ENCODE results near the gene CUL7.
"Not testable (repeated sequence)": the region's sequence is repeated elsewhere in the genome, so short reads cannot be mapped to it uniquely, and the experiment has no call there.

Gene CUL7

DNA sequence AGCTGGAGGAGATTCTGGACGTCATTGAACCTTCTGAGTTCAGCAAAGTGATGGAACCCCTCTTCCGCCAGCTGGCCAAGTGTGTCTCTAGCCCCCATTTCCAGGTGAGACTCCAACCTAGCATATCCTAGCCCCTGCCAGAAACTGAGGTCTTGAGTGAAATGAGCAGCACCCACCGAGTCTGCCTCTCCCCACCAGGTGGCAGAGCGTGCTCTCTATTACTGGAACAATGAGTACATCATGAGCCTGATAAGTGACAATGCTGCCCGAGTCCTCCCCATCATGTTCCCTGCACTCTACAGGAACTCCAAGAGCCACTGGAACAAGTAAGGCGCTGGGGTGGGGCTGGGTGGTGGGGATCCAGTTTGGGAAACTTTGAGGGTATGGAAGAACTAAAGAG lies 44.5 kb downstream of the CUL7 start:
- peaks cover 49 to 61% of the 10 kb centered on the region in 2 donors for H3K36me3 ChIP-seq (ENCODE audit: control insufficient read depth in 2 of 2, insufficient read depth in 2 of 2, low read length in 2 of 2)

DNA sequence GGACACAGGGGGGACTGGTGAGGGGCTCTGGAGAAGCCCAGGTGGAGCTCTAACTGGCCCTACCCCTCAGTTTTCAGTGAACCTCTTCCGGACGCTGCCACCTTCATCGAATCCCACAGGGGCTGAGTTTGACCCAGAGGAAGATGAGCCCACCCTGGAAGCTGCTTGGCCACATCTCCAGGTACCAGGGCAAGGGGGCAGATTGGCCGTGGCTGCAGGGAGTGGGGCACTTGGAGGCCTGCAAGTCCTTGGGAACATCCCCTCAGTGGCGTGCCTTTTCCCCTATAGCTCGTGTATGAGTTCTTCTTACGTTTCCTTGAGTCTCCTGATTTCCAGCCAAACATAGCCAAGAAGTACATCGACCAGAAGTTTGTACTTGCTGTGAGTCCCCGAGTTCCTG lies 46.5 kb downstream of the CUL7 start:
- H3K27me3 ChIP-seq (ENCODE audit: control insufficient read depth in 2 of 2, insufficient read depth in 2 of 2, low read length in 2 of 2) = no peaks in the 10 kb centered on the region
- no peak overlapping the region for H3K4me3 ChIP-seq (ENCODE audit: low read length in 2 of 2)
- no peak overlapping the region for H3K27ac ChIP-seq (ENCODE audit: low read depth in 2 of 2, low read length in 2 of 2)
- peaks cover 49 to 61% of the 10 kb centered on the region in 2 donors for H3K36me3 ChIP-seq (ENCODE audit: control insufficient read depth in 2 of 2, insufficient read depth in 2 of 2, low read length in 2 of 2)
- peaks cover 0 to under 1% of the 10 kb centered on the region in 2 donors for H3K4me1 ChIP-seq (ENCODE audit: control insufficient read depth in 2 of 2, insufficient read depth in 2 of 2, low read length in 2 of 2)
- no peak overlapping the region for H3K9ac ChIP-seq (ENCODE audit: low read depth in 1 of 2, low read length in 2 of 2)
- H3K9me3 ChIP-seq (ENCODE audit: control insufficient read depth in 2 of 2, low read length in 2 of 2) = no peaks in the 10 kb centered on the region

More for the DNA sequence above, 44.5 kb downstream of the CUL7 start:
- Histone ChIP-seq H3K4me1 (ENCODE audit: control insufficient read depth in 2 of 2, insufficient read depth in 2 of 2, low read length in 2 of 2) (peaks cover 7 to 11% of the 10 kb centered on the region in 2 donors), H3K9me3 (ENCODE audit: control insufficient read depth in 2 of 2, low read length in 2 of 2) (no peaks in the 10 kb centered on the region), H3K27me3 (ENCODE audit: control insufficient read depth in 2 of 2, insufficient read depth in 2 of 2, low read length in 2 of 2) (no peaks in the 10 kb centered on the region), H3K27ac (ENCODE audit: low read depth in 2 of 2, low read length in 2 of 2) (no peak overlapping the region), H3K9ac (ENCODE audit: low read depth in 1 of 2, low read length in 2 of 2) (no peak overlapping the region), H3K4me3 (ENCODE audit: low read length in 2 of 2) (no peak overlapping the region)

DNA sequence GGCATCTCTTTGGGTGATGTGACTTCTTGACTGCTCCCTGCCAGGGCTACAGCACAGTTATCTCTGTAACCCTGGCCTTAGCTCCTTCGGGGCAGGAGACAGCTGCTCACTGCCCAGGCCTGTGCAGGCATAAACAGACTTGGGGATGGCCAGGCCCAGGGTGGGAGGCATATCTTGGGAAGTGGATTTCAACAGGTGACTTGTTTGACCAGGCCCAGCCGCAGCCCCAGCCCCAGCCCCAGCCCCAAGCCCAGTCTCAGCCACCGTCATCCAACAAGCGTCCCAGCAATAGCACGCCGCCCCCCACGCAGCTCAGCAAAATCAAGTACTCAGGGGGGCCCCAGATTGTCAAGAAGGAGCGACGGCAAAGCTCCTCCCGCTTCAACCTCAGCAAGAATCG lies 47.4 kb downstream of the CUL7 start:
- H3K9ac ChIP-seq (ENCODE audit: low read depth in 1 of 2, low read length in 2 of 2) = no peak overlapping the region
- peaks cover 43 to 53% of the 10 kb centered on the region in 2 donors for H3K36me3 ChIP-seq (ENCODE audit: control insufficient read depth in 2 of 2, insufficient read depth in 2 of 2, low read length in 2 of 2)
- H3K27me3 ChIP-seq (ENCODE audit: control insufficient read depth in 2 of 2, insufficient read depth in 2 of 2, low read length in 2 of 2) = no peaks in the 10 kb centered on the region

DNA sequence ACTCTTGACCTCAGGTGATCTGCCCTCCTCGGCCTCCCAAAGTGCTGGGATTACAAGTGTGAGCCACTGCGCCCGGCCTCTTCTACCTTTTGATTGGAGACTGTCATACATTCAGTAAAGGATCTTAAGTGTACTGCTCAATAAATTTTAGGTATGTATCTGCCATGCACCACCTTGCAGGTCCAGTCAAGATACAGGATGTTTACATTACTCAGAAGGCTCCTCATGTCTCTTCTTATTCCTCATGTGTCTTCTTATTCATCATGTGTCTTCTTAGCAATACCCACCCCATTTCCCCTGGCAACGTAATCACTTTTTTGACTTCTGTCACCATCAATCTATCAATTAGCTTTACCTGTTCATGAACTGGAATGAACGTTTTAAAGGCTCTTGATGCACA lies 47.8 kb downstream of the CUL7 start:
- Histone ChIP-seq H3K27me3 (ENCODE audit: control insufficient read depth in 2 of 2, insufficient read depth in 2 of 2, low read length in 2 of 2) (no peaks in the 10 kb centered on the region), H3K36me3 (ENCODE audit: control insufficient read depth in 2 of 2, insufficient read depth in 2 of 2, low read length in 2 of 2) (peaks cover 39 to 49% of the 10 kb centered on the region in 2 donors), H3K27ac (ENCODE audit: low read depth in 2 of 2, low read length in 2 of 2) (no peak overlapping the region), H3K4me3 (ENCODE audit: low read length in 2 of 2) (no peak overlapping the region), H3K9me3 (ENCODE audit: control insufficient read depth in 2 of 2, low read length in 2 of 2) (no peaks in the 10 kb centered on the region), H3K4me1 (ENCODE audit: control insufficient read depth in 2 of 2, insufficient read depth in 2 of 2, low read length in 2 of 2) (no peaks in the 10 kb centered on the region), H3K9ac (ENCODE audit: low read depth in 1 of 2, low read length in 2 of 2) (no peak overlapping the region)

More for the DNA sequence above, 47.4 kb downstream of the CUL7 start:
- no peaks in the 10 kb centered on the region for H3K4me1 ChIP-seq (ENCODE audit: control insufficient read depth in 2 of 2, insufficient read depth in 2 of 2, low read length in 2 of 2)
- no peaks in the 10 kb centered on the region for H3K9me3 ChIP-seq (ENCODE audit: control insufficient read depth in 2 of 2, low read length in 2 of 2)
- H3K27ac ChIP-seq (ENCODE audit: low read depth in 2 of 2, low read length in 2 of 2) = no peak overlapping the region
- no peak overlapping the region for H3K4me3 ChIP-seq (ENCODE audit: low read length in 2 of 2)

DNA sequence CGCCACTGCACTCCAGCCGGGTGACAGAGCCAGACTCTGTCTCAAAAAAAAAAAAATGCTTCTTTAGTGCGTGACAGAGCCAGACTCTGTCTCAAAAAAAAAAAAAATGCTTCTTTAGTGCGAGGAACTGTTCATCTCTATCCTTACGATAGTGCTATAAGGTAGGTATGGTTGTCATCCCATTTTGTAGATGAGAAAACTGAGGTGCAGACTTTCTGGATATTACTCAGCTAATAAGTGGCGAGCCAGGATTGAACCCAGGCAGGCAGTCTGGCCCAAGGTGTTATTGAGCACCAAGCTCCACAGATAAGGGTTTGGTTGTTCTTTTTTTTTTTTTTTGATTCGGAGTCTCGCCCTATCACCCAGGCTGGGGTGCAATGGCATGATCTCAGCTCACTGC lies 51.8 kb downstream of the CUL7 start:
- H3K4me3 ChIP-seq (ENCODE audit: low read length in 2 of 2) = no peak overlapping the region
- peaks cover 7 to 16% of the 10 kb centered on the region in 2 donors for H3K36me3 ChIP-seq (ENCODE audit: control insufficient read depth in 2 of 2, insufficient read depth in 2 of 2, low read length in 2 of 2)
- H3K9me3 ChIP-seq (ENCODE audit: control insufficient read depth in 2 of 2, low read length in 2 of 2) = no peaks in the 10 kb centered on the region
- H3K27ac ChIP-seq (ENCODE audit: low read depth in 2 of 2, low read length in 2 of 2) = no peak overlapping the region
- no peaks in the 10 kb centered on the region for H3K27me3 ChIP-seq (ENCODE audit: control insufficient read depth in 2 of 2, insufficient read depth in 2 of 2, low read length in 2 of 2)
- no peak overlapping the region for H3K9ac ChIP-seq (ENCODE audit: low read depth in 1 of 2, low read length in 2 of 2)
- H3K4me1 ChIP-seq (ENCODE audit: control insufficient read depth in 2 of 2, insufficient read depth in 2 of 2, low read length in 2 of 2) = no peaks in the 10 kb centered on the region

DNA sequence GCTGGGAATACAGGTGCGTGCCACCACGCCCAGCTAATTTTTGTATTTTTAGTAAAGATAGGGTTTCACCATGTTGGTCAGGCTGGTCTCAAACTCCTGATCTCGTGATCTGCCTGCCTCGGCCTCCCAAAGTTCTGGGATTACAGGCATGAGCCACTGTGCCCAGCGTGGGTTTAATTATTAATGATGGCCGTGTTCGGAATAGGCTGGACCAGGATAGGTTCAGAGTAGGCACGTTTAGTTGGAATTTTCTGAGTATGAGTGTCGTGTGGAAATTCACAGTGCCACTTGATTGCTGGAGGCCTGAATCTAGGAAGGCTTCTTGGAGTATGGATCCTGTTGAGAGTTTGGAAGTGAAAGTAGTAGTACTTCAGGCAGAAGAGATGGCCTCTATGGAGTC lies 55.4 kb downstream of the CUL7 start:
- not testable (repeated sequence) for H3K4me1 ChIP-seq (ENCODE audit: control insufficient read depth in 2 of 2, insufficient read depth in 2 of 2, low read length in 2 of 2); H3K4me3 ChIP-seq (ENCODE audit: low read length in 2 of 2); H3K9me3 ChIP-seq (ENCODE audit: control insufficient read depth in 2 of 2, low read length in 2 of 2); H3K27me3 ChIP-seq (ENCODE audit: control insufficient read depth in 2 of 2, insufficient read depth in 2 of 2, low read length in 2 of 2); H3K27ac ChIP-seq (ENCODE audit: low read depth in 2 of 2, low read length in 2 of 2); H3K9ac ChIP-seq (ENCODE audit: low read depth in 1 of 2, low read length in 2 of 2); H3K36me3 ChIP-seq (ENCODE audit: control insufficient read depth in 2 of 2, insufficient read depth in 2 of 2, low read length in 2 of 2)

DNA sequence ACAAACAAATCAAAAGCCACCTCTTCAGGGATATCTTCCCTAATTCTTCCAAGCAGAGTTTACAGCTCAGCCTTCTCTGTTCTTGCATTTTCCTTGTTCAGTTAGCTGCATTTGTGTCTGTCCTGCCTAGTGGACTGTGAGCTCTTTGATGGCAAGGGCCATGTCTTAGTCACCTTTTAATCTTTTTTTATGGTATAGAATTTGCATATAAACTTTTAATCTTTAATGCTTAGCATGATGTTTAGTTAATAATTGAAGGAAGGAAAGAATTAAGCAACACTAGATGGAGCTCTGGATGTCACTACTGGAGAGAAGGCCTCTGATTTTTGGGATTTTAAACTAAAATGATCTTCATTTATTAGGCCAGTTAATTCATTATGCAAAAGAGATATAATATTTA lies 57.1 kb downstream of the CUL7 start:
- Histone ChIP-seq H3K9ac (ENCODE audit: low read depth in 1 of 2, low read length in 2 of 2) (no peak overlapping the region), H3K4me3 (ENCODE audit: low read length in 2 of 2) (no peak overlapping the region), H3K9me3 (ENCODE audit: control insufficient read depth in 2 of 2, low read length in 2 of 2) (no peaks in the 10 kb centered on the region), H3K27ac (ENCODE audit: low read depth in 2 of 2, low read length in 2 of 2) (no peak overlapping the region), H3K36me3 (ENCODE audit: control insufficient read depth in 2 of 2, insufficient read depth in 2 of 2, low read length in 2 of 2) (peaks cover 4 to 9% of the 10 kb centered on the region in 2 donors), H3K27me3 (ENCODE audit: control insufficient read depth in 2 of 2, insufficient read depth in 2 of 2, low read length in 2 of 2) (no peaks in the 10 kb centered on the region), H3K4me1 (ENCODE audit: control insufficient read depth in 2 of 2, insufficient read depth in 2 of 2, low read length in 2 of 2) (no peaks in the 10 kb centered on the region)

DNA sequence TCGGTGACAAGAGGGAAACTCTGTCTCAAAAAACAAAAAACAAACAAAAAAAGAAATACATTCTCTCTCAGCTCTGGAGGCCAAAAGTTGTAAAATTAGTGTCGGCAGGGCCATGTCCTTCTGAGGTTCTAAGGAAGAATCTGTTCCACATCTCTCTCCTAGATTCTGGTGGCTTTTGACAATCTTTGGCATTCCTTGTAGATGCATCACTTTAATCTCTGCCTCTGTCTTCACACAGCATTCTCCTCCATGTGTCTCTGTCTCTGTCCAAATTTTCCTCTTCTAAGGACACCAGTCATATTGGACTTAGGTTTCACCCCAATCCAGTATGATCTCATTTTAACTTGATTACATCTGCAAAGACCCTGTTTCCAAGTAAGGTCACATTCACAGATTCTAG lies 60.2 kb downstream of the CUL7 start:
- Histone ChIP-seq H3K27ac (ENCODE audit: low read depth in 2 of 2, low read length in 2 of 2) (no peak overlapping the region), H3K9me3 (ENCODE audit: control insufficient read depth in 2 of 2, low read length in 2 of 2) (no peaks in the 10 kb centered on the region), H3K4me3 (ENCODE audit: low read length in 2 of 2) (no peak overlapping the region), H3K27me3 (ENCODE audit: control insufficient read depth in 2 of 2, insufficient read depth in 2 of 2, low read length in 2 of 2) (no peaks in the 10 kb centered on the region), H3K4me1 (ENCODE audit: control insufficient read depth in 2 of 2, insufficient read depth in 2 of 2, low read length in 2 of 2) (peaks cover 5 to 7% of the 10 kb centered on the region in 2 donors), H3K36me3 (ENCODE audit: control insufficient read depth in 2 of 2, insufficient read depth in 2 of 2, low read length in 2 of 2) (peaks cover 13 to 14% of the 10 kb centered on the region in 2 donors), H3K9ac (ENCODE audit: low read depth in 1 of 2, low read length in 2 of 2) (no peak overlapping the region)

DNA sequence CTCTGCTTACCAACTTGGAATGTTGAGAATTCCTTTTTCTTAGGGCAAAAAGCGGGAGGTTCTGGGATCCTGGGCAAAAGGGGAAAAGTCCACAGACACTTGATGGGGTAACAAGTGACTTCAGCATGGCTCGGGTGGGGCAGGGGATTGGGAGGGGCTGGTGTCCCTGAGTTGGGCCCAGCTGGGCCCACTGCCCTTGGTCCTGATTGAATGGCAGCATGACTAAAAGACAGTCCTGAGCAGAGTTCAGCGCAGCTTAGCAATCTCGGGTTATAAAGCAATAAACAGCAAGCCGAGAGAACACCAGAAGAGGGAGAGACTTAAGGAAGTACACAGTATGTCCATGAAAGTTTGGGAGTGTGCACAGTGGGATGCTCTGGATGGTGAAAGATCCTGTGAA lies 63.7 kb downstream of the CUL7 start:
- no peaks in the 10 kb centered on the region for H3K9me3 ChIP-seq (ENCODE audit: control insufficient read depth in 2 of 2, low read length in 2 of 2)
- peaks cover 17 to 22% of the 10 kb centered on the region in 2 donors for H3K4me1 ChIP-seq (ENCODE audit: control insufficient read depth in 2 of 2, insufficient read depth in 2 of 2, low read length in 2 of 2)
- H3K9ac ChIP-seq (ENCODE audit: low read depth in 1 of 2, low read length in 2 of 2) = no peak overlapping the region
- peak overlapping the region; percentile 56 to 70 for H3K27ac ChIP-seq (ENCODE audit: low read depth in 2 of 2, low read length in 2 of 2)
- H3K36me3 ChIP-seq (ENCODE audit: control insufficient read depth in 2 of 2, insufficient read depth in 2 of 2, low read length in 2 of 2) = peaks cover 13 to 14% of the 10 kb centered on the region in 2 donors
- no peaks in the 10 kb centered on the region for H3K27me3 ChIP-seq (ENCODE audit: control insufficient read depth in 2 of 2, insufficient read depth in 2 of 2, low read length in 2 of 2)
- H3K4me3 ChIP-seq (ENCODE audit: low read length in 2 of 2) = no peak overlapping the region

DNA sequence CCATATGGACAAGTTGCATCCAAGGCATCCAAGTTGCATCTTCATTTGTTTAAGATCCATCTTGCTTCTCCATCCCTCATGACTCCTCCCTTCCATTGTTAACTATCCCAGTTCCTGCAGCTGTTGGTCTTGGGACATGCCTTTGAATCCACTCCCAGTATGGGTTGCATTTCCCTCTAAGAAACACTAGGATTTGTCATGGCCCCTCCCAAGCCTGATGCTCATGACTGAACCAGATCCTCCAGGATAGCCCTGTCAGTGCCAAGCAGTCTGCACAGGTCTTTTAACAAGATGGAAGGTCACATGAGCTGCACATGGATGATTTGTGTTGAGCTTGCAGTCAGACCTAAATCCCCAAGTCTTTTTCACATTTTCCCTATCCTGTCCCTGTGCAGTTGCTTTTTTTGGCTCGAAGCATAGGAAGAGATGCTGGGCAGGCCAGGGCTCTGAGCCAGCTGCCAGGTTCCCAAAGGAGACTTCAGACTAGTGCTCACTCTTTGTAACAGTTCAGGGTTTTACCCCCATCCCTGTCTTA lies 65.1 kb downstream of the CUL7 start:
- no peak overlapping the region for H3K4me3 ChIP-seq (ENCODE audit: low read length in 2 of 2)
- no peak overlapping the region for H3K9ac ChIP-seq (ENCODE audit: low read depth in 1 of 2, low read length in 2 of 2)
- no peak overlapping the region for H3K27ac ChIP-seq (ENCODE audit: low read depth in 2 of 2, low read length in 2 of 2)
- H3K9me3 ChIP-seq (ENCODE audit: control insufficient read depth in 2 of 2, low read length in 2 of 2) = no peaks in the 10 kb centered on the region
- H3K36me3 ChIP-seq (ENCODE audit: control insufficient read depth in 2 of 2, insufficient read depth in 2 of 2, low read length in 2 of 2) = peaks cover 13 to 14% of the 10 kb centered on the region in 2 donors
- peaks cover 21 to 27% of the 10 kb centered on the region in 2 donors for H3K4me1 ChIP-seq (ENCODE audit: control insufficient read depth in 2 of 2, insufficient read depth in 2 of 2, low read length in 2 of 2)
- no peaks in the 10 kb centered on the region for H3K27me3 ChIP-seq (ENCODE audit: control insufficient read depth in 2 of 2, insufficient read depth in 2 of 2, low read length in 2 of 2)

Measured in mucosa of rectum (tissue), 2 donors.